PC-3 (cell line): ENCODE results near the gene C1QC. TPM values are rescaled to one million over a fixed set of nuclear protein-coding genes. Genes with fewer than 3 reads are reported as not detected.

Experiments used
- ATAC-seq: fragments of 200-7000 bp; cut with Tn5 transposase; 2 replicates; pipeline ENCODE4 v1.9.1; 2020; ENCODE audit warnings: mild to moderate bottlenecking, moderate library complexity
- BruUV-seq: library from RNA; stranded (reverse); fragments of 400-500 nt; replicated peaks from 2 replicates; lab custom pipeline; 2021; lab: Mats Ljungman, UMichigan
- CTCF ChIA-PET: fragments of 300-600 bp; sonication (Branson Sonifier 250); formaldehyde crosslinking; loops from one replicate; lab custom pipeline; 2022; ENCODE audit warnings: antibody characterized with exemption; lab: Charles Lee
- POLR2A ChIA-PET: fragments of 300-600 bp; sonication (Branson Sonifier 250); formaldehyde crosslinking; loops from one replicate; lab custom pipeline; 2022; ENCODE audit warnings: antibody characterized with exemption; ENCODE audit not compliant: unreplicated experiment; lab: Charles Lee
- DNase-seq: peaks from one replicate; pipeline ENCODE4 v3.0.0-alpha.2; 2015
- H2AFZ ChIP-seq: fragments of 300-600 bp; sonication (generic); 2 replicates; pipeline ENCODE4 v1.6.0; 2016; ENCODE audit warnings: antibody characterized with exemption, low read length
- H3F3A ChIP-seq: fragments of 300-600 bp; sonication (generic); one replicate; pipeline ENCODE4 v1.6.0; 2017; ENCODE audit warnings: antibody characterized with exemption, low read length, control low read depth, mild to moderate bottlenecking; ENCODE audit not compliant: unreplicated experiment
- H3K27ac ChIP-seq: fragments of 300-600 bp; sonication (generic); 2 replicates; pipeline ENCODE4 v1.5.1; 2016; ENCODE audit warnings: mild to moderate bottlenecking, low read length
- H3K27me3 ChIP-seq: fragments of 300-600 bp; sonication (generic); 2 replicates; pipeline ENCODE4 v1.6.1; 2016; ENCODE audit warnings: low read length, mixed read lengths
- H3K36me3 ChIP-seq: fragments of 300-600 bp; sonication (generic); 2 replicates; pipeline ENCODE4 v1.6.1; 2016; ENCODE audit warnings: low read depth, mixed run types, low read length, mixed read lengths
- H3K4me1 ChIP-seq: fragments of 300-600 bp; sonication (generic); 2 replicates; pipeline ENCODE4 v1.5.1; 2016; ENCODE audit warnings: low read length; ENCODE audit not compliant: insufficient read depth
- H3K4me2 ChIP-seq: fragments of 300-600 bp; sonication (generic); 2 replicates; pipeline ENCODE4 v1.6.0; 2016; ENCODE audit warnings: low read length
- H3K4me3 ChIP-seq: fragments of 300-600 bp; sonication (generic); 2 replicates; pipeline ENCODE4 v1.5.1; 2016; ENCODE audit warnings: mild to moderate bottlenecking, low read length, mixed read lengths
- H3K79me2 ChIP-seq: fragments of 300-600 bp; sonication (generic); 2 replicates; pipeline ENCODE4 v1.6.1; 2017; ENCODE audit warnings: low read length, mixed read lengths
- H3K9ac ChIP-seq: fragments of 300-600 bp; sonication (generic); 2 replicates; pipeline ENCODE4 v1.6.0; 2016; ENCODE audit warnings: mild to moderate bottlenecking, low read length
- H3K9me2 ChIP-seq: fragments of 300-600 bp; sonication (generic); replicated peaks from 2 replicates; pipeline ENCODE4 v1.6.1; 2016; ENCODE audit warnings: mixed run types, low read length, mixed read lengths
- H3K9me3 ChIP-seq: fragments of 300-600 bp; sonication (generic); 2 replicates; pipeline ENCODE4 v1.6.1; 2016; ENCODE audit warnings: low read length, mixed read lengths
- H4K20me1 ChIP-seq: fragments of 300-600 bp; sonication (generic); 2 replicates; pipeline ENCODE4 v1.6.1; 2016; ENCODE audit warnings: low read length, mixed read lengths
- CTCF ChIP-seq: fragments of 300-600 bp; sonication (generic); conservative IDR thresholded peaks from 2 replicates; pipeline ENCODE4 v1.5.1; 2017; ENCODE audit warnings: antibody characterized with exemption, low read depth, mild to moderate bottlenecking, low read length
- EZH2 ChIP-seq: fragments of 300-600 bp; sonication (generic); IDR thresholded peaks from one replicate; pipeline ENCODE4 v1.6.1; 2017; ENCODE audit warnings: antibody characterized with exemption, mild to moderate bottlenecking, low read length; ENCODE audit not compliant: unreplicated experiment
- EZH2phosphoT487 ChIP-seq: fragments of 300-600 bp; sonication (generic); IDR thresholded peaks from 2 replicates; pipeline ENCODE4 v1.6.1; 2018; ENCODE audit warnings: mild to moderate bottlenecking, antibody characterized with exemption, low read length, borderline replicate concordance
- intact Hi-C: fragments of 100-400 bp; cut with micrococcal nuclease; formaldehyde crosslinking; loops from 2 replicates; pipeline ENCODE4 v1.9.0; 2023
- total RNA-seq: library from RNA; depleted of rRNA; stranded (reverse); fragments of >200 nt; gene quantifications from 2 replicates; pipeline ENCODE4 v1.2.3, GENCODE V29; 2014

Gene C1QC
- total RNA-seq, 1 experiment from 2014 or later, result not detected

DNA sequence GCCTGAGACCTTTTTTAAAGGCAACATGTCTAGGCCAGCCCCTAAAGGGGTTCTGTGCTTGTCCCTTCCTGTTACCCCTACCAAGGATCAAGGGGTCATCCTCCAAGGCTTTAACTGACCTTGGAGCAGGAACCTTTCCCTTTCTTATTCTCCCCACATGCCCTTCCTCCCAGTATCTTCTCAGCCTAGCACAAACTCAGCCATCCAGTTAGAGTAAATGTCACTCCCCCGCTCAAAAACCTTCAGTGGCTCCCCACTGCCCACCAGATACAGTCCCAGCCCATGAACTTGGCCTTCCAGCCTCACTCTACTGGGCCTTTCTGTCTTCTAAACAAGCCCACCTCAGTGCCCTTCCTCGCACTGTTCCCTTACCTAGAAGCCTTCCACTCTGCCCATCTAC, 18.4 kb downstream of the C1QC start:
- intact Hi-C loops, result no loop called here
- Histone ChIP-seq H3K4me3 (no peak overlapping the region), H4K20me1 (no peaks in the 10 kb centered on the region), H3F3A (no peaks in the 10 kb centered on the region), H2AFZ (no peak overlapping the region), H3K9ac (no peak overlapping the region), H3K9me3 (no peaks in the 10 kb centered on the region), H3K27ac (no peak overlapping the region), H3K4me1 (no peaks in the 10 kb centered on the region), H3K79me2 (no peaks in the 10 kb centered on the region), H3K4me2 (no peak overlapping the region), H3K27me3 (peaks cover 10% of the 10 kb centered on the region), H3K9me2 (no peaks in the 10 kb centered on the region), H3K36me3 (no peaks in the 10 kb centered on the region)
- POLR2A ChIA-PET, result no interaction called here
- no peak for ATAC-seq
- TF ChIP-seq CTCF (no peak), EZH2phosphoT487 (no peak), EZH2 (no peak)
- DNase-seq, result no peak
- BruUV-seq, result no TSS peak
- CTCF ChIA-PET, result no interaction called here

DNA sequence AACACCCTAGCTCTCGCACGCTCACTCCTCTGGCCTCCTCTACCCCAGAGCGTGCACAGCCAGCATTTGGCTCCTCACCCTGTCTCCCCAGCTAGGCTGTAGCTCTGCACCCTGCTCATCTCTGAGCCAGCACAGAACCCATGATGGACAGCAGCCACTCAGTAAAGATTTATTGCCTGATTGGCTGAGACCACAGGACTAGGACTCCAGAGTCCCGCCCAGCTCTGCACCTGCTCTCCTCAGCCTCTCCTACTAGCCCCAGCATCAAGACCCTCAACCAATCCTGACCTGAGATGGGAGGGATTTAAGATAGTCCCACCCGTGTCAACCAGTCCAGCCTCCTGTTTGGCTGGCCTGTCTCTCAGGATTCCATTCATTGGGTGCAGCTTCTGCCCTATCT, 18.9 kb downstream of the C1QC start:
- POLR2A ChIA-PET, result no interaction called here
- no peaks in the 10 kb centered on the region for H3K79me2 ChIP-seq

More for the DNA sequence above, 18.9 kb downstream of the C1QC start:
- no peak overlapping the region for H3K9ac ChIP-seq
- no peaks in the 10 kb centered on the region for H3K9me2 ChIP-seq
- H3K27ac ChIP-seq, result no peak overlapping the region
- peak; percentile 22; the same call in 1 of the 2 replicates for ATAC-seq
- intact Hi-C loops, result no loop called here
- H3K36me3 ChIP-seq, result no peaks in the 10 kb centered on the region
- H3K27me3 ChIP-seq, result peaks cover 9% of the 10 kb centered on the region; the same call in 1 of the 2 replicates
- H4K20me1 ChIP-seq, result no peaks in the 10 kb centered on the region
- no peak overlapping the region for H3K4me3 ChIP-seq
- H3K4me2 ChIP-seq, result no peak overlapping the region
- no peaks in the 10 kb centered on the region for H3F3A ChIP-seq
- H3K9me3 ChIP-seq, result no peaks in the 10 kb centered on the region
- TF ChIP-seq EZH2 (no peak), EZH2phosphoT487 (no peak), CTCF (no peak)
- BruUV-seq, result no TSS peak
- no peaks in the 10 kb centered on the region for H3K4me1 ChIP-seq
- H2AFZ ChIP-seq, result no peak overlapping the region
- DNase-seq, result peak; percentile 28
- CTCF ChIA-PET, result no interaction called here
